ENCODE results near the gene UBR1.
"Not testable (repeated sequence)": the region's sequence is repeated elsewhere in the genome, so short reads cannot be mapped to it uniquely, and the experiment has no call there.

The UBR1 gene

DNA sequence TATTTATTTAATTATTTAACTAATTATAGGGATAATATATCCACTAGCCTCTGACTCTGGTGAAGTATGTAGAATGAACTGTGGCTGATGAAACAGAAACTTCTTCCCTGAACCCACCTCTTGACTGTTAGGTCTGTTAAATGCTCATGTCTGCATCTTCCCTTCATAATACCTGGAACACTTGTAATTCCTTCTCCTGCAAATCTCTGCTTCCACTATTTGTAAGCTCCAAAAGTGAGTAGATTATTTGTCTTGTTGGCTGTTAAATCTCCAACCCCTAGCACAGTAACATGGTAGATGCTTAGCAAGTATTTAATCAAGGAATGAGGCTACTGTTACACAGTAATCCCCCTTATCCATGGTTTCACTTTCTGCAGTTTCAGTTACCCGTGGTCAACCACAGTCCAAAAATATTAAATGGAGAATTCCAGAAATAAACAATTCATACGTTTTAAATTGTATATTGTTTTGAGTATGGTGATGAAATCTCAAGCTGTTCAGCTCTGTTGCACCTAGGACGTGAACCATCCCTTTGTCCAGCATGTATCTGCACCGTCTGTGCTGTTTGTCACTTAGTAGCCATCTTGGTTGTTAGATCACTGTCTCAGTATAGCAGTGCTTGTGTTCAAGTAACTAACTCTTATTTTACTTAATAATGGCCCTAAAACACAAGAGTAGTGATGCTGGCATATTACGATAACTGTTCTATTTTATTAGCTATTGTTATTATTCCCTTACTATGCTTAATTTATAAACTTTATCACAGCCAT lies 190.9 kb downstream of the UBR1 start:
- DNase-seq (ENCODE audit: low read depth): no peak

DNA sequence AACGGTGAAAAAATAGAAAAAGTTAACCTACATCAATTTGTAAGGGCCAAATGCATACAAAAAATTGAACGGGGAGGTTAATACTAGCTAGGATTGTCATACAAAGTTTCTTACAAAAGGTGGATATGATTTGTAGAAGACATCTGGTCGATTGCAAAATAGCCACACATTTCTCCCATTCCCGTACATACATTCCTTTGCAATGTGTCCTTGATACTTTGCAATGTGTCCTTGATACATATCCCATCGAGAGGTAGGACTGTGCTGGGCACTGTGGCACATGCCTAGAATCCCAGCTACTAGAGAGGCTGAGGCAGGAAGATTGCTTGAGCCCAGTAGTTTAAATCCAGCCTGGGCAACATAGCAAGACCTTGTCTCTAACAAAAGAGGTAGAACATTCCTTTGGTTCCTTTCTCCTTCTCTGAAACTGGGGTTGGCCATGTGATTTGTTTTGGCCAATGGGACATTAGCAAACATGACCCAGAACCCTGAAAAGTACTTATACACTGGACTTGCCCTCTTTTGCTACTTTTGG lies 194.7 kb downstream of the UBR1 start:
- DNase-seq (ENCODE audit: low read depth): no peak

GRCh38 chr15:42908538-42908937 lies 197.3 kb downstream of the UBR1 start:
- DNase-seq (ENCODE audit: low read depth): no peak

GRCh38 chr15:42903388-42904324 lies 202.2 kb downstream of the UBR1 start:
- no peak for DNase-seq (ENCODE audit: low read depth)

GRCh38 chr15:42893911-42894310 lies 211.9 kb downstream of the UBR1 start:
- not testable (repeated sequence) for DNase-seq (ENCODE audit: low read depth)
